Measurements from ENCODE around the gene ELMOD3.

Gene ELMOD3

GRCh38 chr2:85414761-85415553, 60.4 kb downstream of the ELMOD3 start:
- Histone ChIP-seq H3K9me3 (ENCODE audit: control insufficient read depth, low read length) (no peaks in the 10 kb centered on the region), H3K4me3 (ENCODE audit: low read length) (no peak overlapping the region), H3K4me1 (ENCODE audit: control insufficient read depth, insufficient read depth, low read length) (peaks cover 46% of the 10 kb centered on the region), H3K9ac (ENCODE audit: low read length) (no peak overlapping the region), H3K27me3 (ENCODE audit: control insufficient read depth, insufficient read depth, low read length) (no peaks in the 10 kb centered on the region), H3K36me3 (ENCODE audit: control insufficient read depth, insufficient read depth, low read length) (no peaks in the 10 kb centered on the region)

GRCh38 chr2:85415980-85416650, 61.5 kb downstream of the ELMOD3 start:
- no peak overlapping the region for H3K9ac ChIP-seq (ENCODE audit: low read length)
- H3K9me3 ChIP-seq (ENCODE audit: control insufficient read depth, low read length), result no peaks in the 10 kb centered on the region
- H3K27me3 ChIP-seq (ENCODE audit: control insufficient read depth, insufficient read depth, low read length), result no peaks in the 10 kb centered on the region
- H3K4me1 ChIP-seq (ENCODE audit: control insufficient read depth, insufficient read depth, low read length), result peaks cover 48% of the 10 kb centered on the region
- no peak overlapping the region for H3K4me3 ChIP-seq (ENCODE audit: low read length)
- H3K36me3 ChIP-seq (ENCODE audit: control insufficient read depth, insufficient read depth, low read length), result no peaks in the 10 kb centered on the region

GRCh38 chr2:85418132-85419008, 63.8 kb downstream of the ELMOD3 start, which contains the start of gene SH2D6:
TSS of gene SH2D6 (plus strand) at chr2:85418714. CDS start at chr2:85429466, 10,752 bp downstream.
- Histone ChIP-seq H3K27me3 (ENCODE audit: control insufficient read depth, insufficient read depth, low read length) (no peaks in the 10 kb centered on the region), H3K36me3 (ENCODE audit: control insufficient read depth, insufficient read depth, low read length) (no peaks in the 10 kb centered on the region), H3K9me3 (ENCODE audit: control insufficient read depth, low read length) (no peaks in the 10 kb centered on the region), H3K9ac (ENCODE audit: low read length) (peak within 1 kb of the TSS; percentile 90), H3K4me1 (ENCODE audit: control insufficient read depth, insufficient read depth, low read length) (peaks cover 62% of the 10 kb centered on the region), H3K4me3 (ENCODE audit: low read length) (peak within 1 kb of the TSS; percentile 75)

DNA sequence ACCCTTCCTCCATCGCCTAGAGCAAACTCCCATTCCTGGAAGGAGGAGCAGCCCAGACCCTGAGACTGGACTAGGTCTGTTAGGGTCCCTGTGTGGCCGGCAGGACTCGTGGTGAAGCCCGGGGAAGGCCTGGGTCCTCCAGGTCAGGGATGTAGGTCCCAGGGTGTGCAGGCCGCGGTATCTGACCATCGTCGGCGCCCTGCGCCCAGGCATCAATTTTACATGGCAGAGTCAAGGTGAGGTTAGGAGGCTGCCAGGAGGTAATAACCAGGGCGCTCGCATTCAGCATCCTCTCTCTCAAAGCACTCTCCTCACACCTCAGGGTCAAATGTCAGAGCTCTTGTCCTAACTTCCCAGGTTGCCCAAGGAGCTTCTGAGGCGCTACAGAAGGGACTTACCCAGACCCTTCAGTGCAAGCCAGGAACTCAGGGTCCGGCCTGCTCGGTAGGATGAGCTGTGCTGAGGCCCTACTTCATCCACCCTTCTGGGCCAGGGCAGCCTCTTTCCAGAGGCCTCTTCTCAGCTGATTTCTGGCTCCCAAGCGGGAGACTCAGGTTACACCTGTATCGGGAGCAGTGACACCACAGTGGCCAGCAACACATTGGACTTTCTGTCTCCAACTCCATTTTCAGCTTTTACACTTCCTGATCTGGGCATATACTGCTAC, 64.6 kb downstream of the ELMOD3 start:
- Histone ChIP-seq H3K9me3 (ENCODE audit: control insufficient read depth, low read length) (no peaks in the 10 kb centered on the region), H3K36me3 (ENCODE audit: control insufficient read depth, insufficient read depth, low read length) (no peaks in the 10 kb centered on the region), H3K4me3 (ENCODE audit: low read length) (peak overlapping the region; percentile 75), H3K4me1 (ENCODE audit: control insufficient read depth, insufficient read depth, low read length) (peaks cover 65% of the 10 kb centered on the region), H3K9ac (ENCODE audit: low read length) (peak overlapping the region; percentile 90), H3K27me3 (ENCODE audit: control insufficient read depth, insufficient read depth, low read length) (no peaks in the 10 kb centered on the region)

- peaks cover 57% of the 10 kb centered on the region for H3K4me1 ChIP-seq (ENCODE audit: control insufficient read depth, insufficient read depth, low read length)
- no peak overlapping the region for H3K4me3 ChIP-seq (ENCODE audit: low read length)
- H3K9me3 ChIP-seq (ENCODE audit: control insufficient read depth, low read length), result no peaks in the 10 kb centered on the region
- H3K27me3 ChIP-seq (ENCODE audit: control insufficient read depth, insufficient read depth, low read length), result no peaks in the 10 kb centered on the region
- no peaks in the 10 kb centered on the region for H3K36me3 ChIP-seq (ENCODE audit: control insufficient read depth, insufficient read depth, low read length)
- H3K9ac ChIP-seq (ENCODE audit: low read length), result peak overlapping the region; percentile 59
These were observed 66.1 kb downstream of the ELMOD3 start for GRCh38 chr2:85420536-85421259.

GRCh38 chr2:85421260-85422071, 66.9 kb downstream of the ELMOD3 start:
- Histone ChIP-seq H3K4me1 (ENCODE audit: control insufficient read depth, insufficient read depth, low read length) (peaks cover 65% of the 10 kb centered on the region), H3K36me3 (ENCODE audit: control insufficient read depth, insufficient read depth, low read length) (no peaks in the 10 kb centered on the region), H3K4me3 (ENCODE audit: low read length) (no peak overlapping the region), H3K27me3 (ENCODE audit: control insufficient read depth, insufficient read depth, low read length) (no peaks in the 10 kb centered on the region), H3K9me3 (ENCODE audit: control insufficient read depth, low read length) (no peaks in the 10 kb centered on the region), H3K9ac (ENCODE audit: low read length) (peak overlapping the region; percentile 59)

DNA sequence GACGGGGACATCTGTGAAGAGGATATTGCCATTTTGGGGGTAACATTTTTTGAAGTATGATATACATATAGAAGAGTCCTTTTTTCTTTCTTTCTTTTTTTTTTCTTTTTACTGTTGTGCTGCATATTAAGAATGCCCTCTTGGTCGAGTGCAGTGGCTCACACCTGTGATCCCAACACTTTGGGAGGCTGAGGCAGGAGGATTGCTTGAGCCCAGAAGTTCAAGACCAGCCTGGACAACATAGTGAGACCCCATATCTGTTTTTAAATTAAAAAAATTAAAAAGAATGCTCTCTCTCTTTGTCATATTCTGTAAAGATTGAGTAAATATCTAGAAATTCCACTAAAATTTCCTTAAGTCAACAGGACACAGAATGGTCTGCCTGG, 67.5 kb downstream of the ELMOD3 start:
- H3K4me1 ChIP-seq (ENCODE audit: control insufficient read depth, insufficient read depth, low read length), result peaks cover 71% of the 10 kb centered on the region
- H3K9me3 ChIP-seq (ENCODE audit: control insufficient read depth, low read length), result no peaks in the 10 kb centered on the region
- no peaks in the 10 kb centered on the region for H3K36me3 ChIP-seq (ENCODE audit: control insufficient read depth, insufficient read depth, low read length)
- peak overlapping the region; percentile 59 for H3K9ac ChIP-seq (ENCODE audit: low read length)
- H3K4me3 ChIP-seq (ENCODE audit: low read length), result no peak overlapping the region
- H3K27me3 ChIP-seq (ENCODE audit: control insufficient read depth, insufficient read depth, low read length), result no peaks in the 10 kb centered on the region

- no peaks in the 10 kb centered on the region for H3K36me3 ChIP-seq (ENCODE audit: control insufficient read depth, insufficient read depth, low read length)
- H3K27me3 ChIP-seq (ENCODE audit: control insufficient read depth, insufficient read depth, low read length), result no peaks in the 10 kb centered on the region
- peaks cover 76% of the 10 kb centered on the region for H3K4me1 ChIP-seq (ENCODE audit: control insufficient read depth, insufficient read depth, low read length)
- no peak overlapping the region for H3K9ac ChIP-seq (ENCODE audit: low read length)
- H3K4me3 ChIP-seq (ENCODE audit: low read length), result no peak overlapping the region
- no peaks in the 10 kb centered on the region for H3K9me3 ChIP-seq (ENCODE audit: control insufficient read depth, low read length)
These were observed 69.0 kb downstream of the ELMOD3 start for GRCh38 chr2:85423525-85423924.

- Histone ChIP-seq H3K4me3 (ENCODE audit: low read length) (no peak overlapping the region), H3K9me3 (ENCODE audit: control insufficient read depth, low read length) (no peaks in the 10 kb centered on the region), H3K9ac (ENCODE audit: low read length) (peak overlapping the region; percentile 23), H3K4me1 (ENCODE audit: control insufficient read depth, insufficient read depth, low read length) (peaks cover 56% of the 10 kb centered on the region), H3K27me3 (ENCODE audit: control insufficient read depth, insufficient read depth, low read length) (no peaks in the 10 kb centered on the region), H3K36me3 (ENCODE audit: control insufficient read depth, insufficient read depth, low read length) (no peaks in the 10 kb centered on the region)
These were observed 71.0 kb downstream of the ELMOD3 start for GRCh38 chr2:85425588-85425987.

- Histone ChIP-seq H3K9ac (ENCODE audit: low read length) (no peak overlapping the region), H3K36me3 (ENCODE audit: control insufficient read depth, insufficient read depth, low read length) (no peaks in the 10 kb centered on the region), H3K9me3 (ENCODE audit: control insufficient read depth, low read length) (no peaks in the 10 kb centered on the region), H3K27me3 (ENCODE audit: control insufficient read depth, insufficient read depth, low read length) (no peaks in the 10 kb centered on the region), H3K4me3 (ENCODE audit: low read length) (no peak overlapping the region), H3K4me1 (ENCODE audit: control insufficient read depth, insufficient read depth, low read length) (peaks cover 42% of the 10 kb centered on the region)
These were observed 72.8 kb downstream of the ELMOD3 start for GRCh38 chr2:85427300-85427835.

All from mucosa of stomach (tissue), 1 donor.